ENCODE measurements around the gene GPRC5D.

Gene GPRC5D

GRCh38 chr12:12936983-12937491 is 14.9 kb downstream of the GPRC5D start:
- Histone ChIP-seq H3K4me3 (replicated peaks; ENCODE audit: low read depth, low read length) (no peak overlapping the region), H3K36me3 (ENCODE audit: control insufficient read depth, insufficient read depth, low read length) (no peaks in the 10 kb centered on the region), H3K27me3 (replicated peaks; ENCODE audit: control insufficient read depth, insufficient read depth, low read length) (no peaks in the 10 kb centered on the region)
- no peak for TF ChIP-seq CTCF (IDR thresholded peaks at IDR 0.05; ENCODE audit: insufficient read depth, low read length, poor library complexity, severe bottlenecking)
- no peak for DNase-seq (ENCODE audit: extremely low read depth, insufficient read length)

GRCh38 chr12:12934556-12934955 is 17.4 kb downstream of the GPRC5D start:
- no peak for TF ChIP-seq CTCF (IDR thresholded peaks at IDR 0.05; ENCODE audit: insufficient read depth, low read length, poor library complexity, severe bottlenecking)
- H3K27me3 ChIP-seq (replicated peaks; ENCODE audit: control insufficient read depth, insufficient read depth, low read length), result no peaks in the 10 kb centered on the region
- no peaks in the 10 kb centered on the region for H3K36me3 ChIP-seq (ENCODE audit: control insufficient read depth, insufficient read depth, low read length)
- DNase-seq (ENCODE audit: extremely low read depth, insufficient read length), result no peak
- H3K4me3 ChIP-seq (replicated peaks; ENCODE audit: low read depth, low read length), result no peak overlapping the region

GRCh38 chr12:12933742-12934141 is 18.2 kb downstream of the GPRC5D start:
- Histone ChIP-seq H3K4me3 (replicated peaks; ENCODE audit: low read depth, low read length) (no peak overlapping the region), H3K36me3 (ENCODE audit: control insufficient read depth, insufficient read depth, low read length) (no peaks in the 10 kb centered on the region), H3K27me3 (replicated peaks; ENCODE audit: control insufficient read depth, insufficient read depth, low read length) (no peaks in the 10 kb centered on the region)
- TF ChIP-seq CTCF (IDR thresholded peaks at IDR 0.05; ENCODE audit: insufficient read depth, low read length, poor library complexity, severe bottlenecking), result no peak
- no peak for DNase-seq (ENCODE audit: extremely low read depth, insufficient read length)

GRCh38 chr12:12930633-12931219 is 21.2 kb downstream of the GPRC5D start:
- no peaks in the 10 kb centered on the region for H3K27me3 ChIP-seq (replicated peaks; ENCODE audit: control insufficient read depth, insufficient read depth, low read length)
- TF ChIP-seq CTCF (IDR thresholded peaks at IDR 0.05; ENCODE audit: insufficient read depth, low read length, poor library complexity, severe bottlenecking), result no peak
- no peak overlapping the region for H3K4me3 ChIP-seq (replicated peaks; ENCODE audit: low read depth, low read length)
- no peaks in the 10 kb centered on the region for H3K36me3 ChIP-seq (ENCODE audit: control insufficient read depth, insufficient read depth, low read length)
- no peak for DNase-seq (ENCODE audit: extremely low read depth, insufficient read length)

- no peak for DNase-seq (ENCODE audit: extremely low read depth, insufficient read length)
- TF ChIP-seq CTCF (IDR thresholded peaks at IDR 0.05; ENCODE audit: insufficient read depth, low read length, poor library complexity, severe bottlenecking), result no peak
- Histone ChIP-seq H3K4me3 (replicated peaks; ENCODE audit: low read depth, low read length) (no peak overlapping the region), H3K36me3 (ENCODE audit: control insufficient read depth, insufficient read depth, low read length) (no peaks in the 10 kb centered on the region), H3K27me3 (replicated peaks; ENCODE audit: control insufficient read depth, insufficient read depth, low read length) (no peaks in the 10 kb centered on the region)
Observed at GRCh38 chr12:12929696-12930095, 22.3 kb downstream of the GPRC5D start.

Measured in GM06990 (cell line).